SU-DHL-6 (cell line): Measurements from ENCODE around the gene RSF1.
"Not testable (repeated sequence)": the region's sequence is repeated elsewhere in the genome, so short reads cannot be mapped to it uniquely, and the experiment has no call there.

ENCODE experiments used
- H2AFZ ChIP-seq: fragments of 200-600 bp; sonication (generic); 2 replicates; pipeline ENCODE4 v1.6.1; 2014; ENCODE audit warnings: low read depth, mild to moderate bottlenecking, moderate library complexity, mixed read lengths, antibody characterized with exemption, low read length; ENCODE audit not compliant: severe bottlenecking
- H3F3A ChIP-seq: fragments of 200-600 bp; shearing (Covaris generic); 2 replicates; pipeline ENCODE4 v1.6.0; 2016; ENCODE audit warnings: antibody characterized with exemption, mild to moderate bottlenecking; ENCODE audit not compliant: insufficient read depth
- H3K27ac ChIP-seq: fragments of 200-600 bp; sonication (generic); 2 replicates; pipeline ENCODE4 v1.5.1; 2016; ENCODE audit warnings: low read depth, mild to moderate bottlenecking, low read length, moderate library complexity, mixed read lengths
- H3K27me3 ChIP-seq: fragments of 200-600 bp; sonication (generic), shearing (Covaris generic); 2 replicates; pipeline ENCODE4 v1.6.0; 2014; ENCODE audit warnings: mild to moderate bottlenecking, low read length
- H3K36me3 ChIP-seq: fragments of 200-600 bp; sonication (generic); 2 replicates; pipeline ENCODE4 v1.6.1; 2014; ENCODE audit warnings: mild to moderate bottlenecking, low read length, mixed read lengths
- H3K4me2 ChIP-seq: fragments of 300-600, 200-600 bp; shearing (Covaris generic), sonication (generic); 2 replicates; pipeline ENCODE4 v1.6.0; 2014; ENCODE audit warnings: low read length, low read depth, mild to moderate bottlenecking; ENCODE audit not compliant: poor library complexity, severe bottlenecking
- H3K4me3 ChIP-seq: fragments of 200-600 bp; sonication (generic); 2 replicates; pipeline ENCODE4 v1.5.1; 2014; ENCODE audit warnings: antibody characterized with exemption, low read length, mild to moderate bottlenecking, mixed read lengths; ENCODE audit not compliant: insufficient read depth, poor library complexity, severe bottlenecking
- H3K79me2 ChIP-seq: fragments of 200-600 bp; sonication (generic); 2 replicates; pipeline ENCODE4 v1.6.1; 2014; ENCODE audit warnings: mild to moderate bottlenecking, low read length, moderate library complexity; ENCODE audit not compliant: insufficient read depth
- H3K9ac ChIP-seq: fragments of 200-600 bp; sonication (generic); 2 replicates; pipeline ENCODE4 v1.7.0; 2014; ENCODE audit warnings: mild to moderate bottlenecking, low read length
- H3K9me2 ChIP-seq: fragments of 200-600 bp; sonication (generic); replicated peaks from 2 replicates; pipeline ENCODE4 v1.6.1; 2014; ENCODE audit warnings: low read length; ENCODE audit not compliant: insufficient read depth
- H3K9me3 ChIP-seq: fragments of 200-600 bp; sonication (generic); 2 replicates; pipeline ENCODE4 v1.6.1; 2014; ENCODE audit warnings: low read length, mixed read lengths; ENCODE audit not compliant: insufficient read depth
- H4K20me1 ChIP-seq: fragments of 200-600 bp; sonication (generic); 2 replicates; pipeline ENCODE4 v1.6.1; 2014; ENCODE audit warnings: low read depth, mild to moderate bottlenecking, antibody characterized with exemption, low read length, moderate library complexity, mixed read lengths
- CTCF ChIP-seq: fragments of 200-600 bp; sonication (generic); IDR thresholded peaks from one replicate; pipeline ENCODE4 v1.5.1; 2017; ENCODE audit warnings: antibody characterized with exemption, mild to moderate bottlenecking, low read length, moderate library complexity; ENCODE audit not compliant: insufficient read depth, poor library complexity, severe bottlenecking
- EZH2phosphoT487 ChIP-seq: fragments of 200-600 bp; sonication (generic), shearing (Covaris generic); conservative IDR thresholded peaks from 2 replicates; pipeline ENCODE4 v1.6.1; 2018; ENCODE audit warnings: mild to moderate bottlenecking, antibody characterized with exemption, low read length, moderate library complexity, mixed read lengths

The RSF1 gene

DNA sequence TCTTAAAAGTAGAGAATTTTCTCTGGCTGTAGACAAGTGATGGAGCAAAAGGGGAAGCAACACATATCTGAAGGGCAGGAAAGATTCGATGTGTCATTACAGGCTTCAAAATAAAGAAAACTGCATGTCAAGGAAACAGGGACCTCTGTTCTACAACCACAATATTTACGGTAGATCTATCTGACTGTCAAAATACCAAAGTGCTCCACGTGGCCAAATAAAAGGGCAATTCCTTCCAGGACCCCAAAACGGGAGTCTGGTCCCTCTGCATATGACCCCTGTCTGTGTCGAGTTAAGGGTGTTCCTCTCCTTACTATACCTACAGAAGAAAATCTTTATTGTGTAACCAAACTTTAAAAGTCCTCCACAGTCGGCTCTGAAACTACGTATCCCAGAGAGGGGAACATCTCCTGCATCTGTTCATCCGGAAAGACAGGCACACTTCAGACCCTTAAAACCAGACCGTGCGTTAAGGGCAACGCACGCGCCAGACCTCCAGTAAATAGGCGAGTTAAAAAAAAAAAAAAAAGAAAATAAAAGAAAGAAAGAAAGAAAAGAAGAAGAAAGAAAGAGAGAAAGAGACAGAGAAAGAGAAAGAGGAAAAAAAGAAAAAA, 183.7 kb downstream of the RSF1 start:
- peak overlapping the region; percentile 70 for H3K4me3 ChIP-seq
- H3K27ac ChIP-seq: peak overlapping the region; percentile 43; the same call in 1 of the 2 replicates
- no peaks in the 10 kb centered on the region for H3K9me3 ChIP-seq
- TF ChIP-seq EZH2phosphoT487: no peak
- TF ChIP-seq CTCF: no peak
- no peaks in the 10 kb centered on the region for H3K9me2 ChIP-seq
- H3K79me2 ChIP-seq: peaks cover 59% of the 10 kb centered on the region
- no peaks in the 10 kb centered on the region for H3K27me3 ChIP-seq
- H4K20me1 ChIP-seq: no peaks in the 10 kb centered on the region
- H3K9ac ChIP-seq: peak overlapping the region; percentile 74
- H3K36me3 ChIP-seq: no peaks in the 10 kb centered on the region
- H3F3A ChIP-seq: no peaks in the 10 kb centered on the region; the same call in 1 of the 2 replicates
- peak overlapping the region; percentile 73 for H3K4me2 ChIP-seq
- no peak overlapping the region for H2AFZ ChIP-seq

DNA sequence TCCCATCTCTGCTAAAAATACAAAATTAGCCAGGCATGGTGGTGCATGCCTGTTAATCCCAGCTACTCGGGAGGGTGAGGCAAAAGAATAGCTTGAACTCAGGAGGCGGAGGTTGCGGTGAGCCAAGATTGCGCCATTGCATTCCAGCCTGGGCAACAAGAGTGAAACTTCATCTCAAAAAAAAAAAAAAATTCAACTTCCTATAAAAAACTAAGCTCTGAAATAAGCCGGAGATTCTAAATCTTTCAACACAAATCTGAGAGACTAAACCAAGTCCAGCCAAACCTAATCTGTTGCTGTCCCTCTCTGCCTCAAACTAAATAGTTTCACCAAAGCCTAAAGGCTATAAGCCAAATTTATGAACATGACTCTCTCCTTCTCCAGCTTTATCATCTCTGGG, 186.6 kb downstream of the RSF1 start:
- H3K36me3 ChIP-seq, H3K9me2 ChIP-seq, H3K27ac ChIP-seq, H3K4me3 ChIP-seq, H3K9ac ChIP-seq, H3F3A ChIP-seq, H3K4me2 ChIP-seq, H3K9me3 ChIP-seq, H3K27me3 ChIP-seq, H4K20me1 ChIP-seq, H2AFZ ChIP-seq: not testable (repeated sequence)
- H3K79me2 ChIP-seq: peaks cover 82% of the 10 kb centered on the region

DNA sequence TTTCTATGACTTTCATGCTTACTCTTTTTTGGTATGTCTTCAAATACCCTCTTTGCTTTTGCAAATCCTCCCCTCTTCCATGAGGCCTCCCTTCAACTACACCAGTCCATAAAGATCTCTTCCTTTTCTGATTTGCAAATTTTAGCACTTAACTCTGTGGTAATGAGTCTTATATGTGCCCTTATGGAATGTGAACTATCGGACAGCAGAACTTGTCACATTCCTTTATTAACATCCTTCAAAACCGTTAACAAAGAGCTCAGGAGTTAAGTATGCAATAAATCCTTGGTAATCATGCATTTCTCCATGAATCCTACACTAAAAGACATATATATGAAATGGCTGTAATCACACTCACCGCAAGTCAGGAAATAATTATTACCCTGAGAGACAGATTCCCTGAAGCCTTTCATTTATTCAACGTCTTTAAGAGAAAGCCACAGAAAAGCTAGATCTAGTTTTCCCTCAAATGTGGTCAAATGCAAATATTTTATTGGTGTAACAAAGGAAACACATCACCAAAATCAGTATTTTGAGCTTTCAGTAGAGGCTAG, 190.3 kb downstream of the RSF1 start:
- TF ChIP-seq EZH2phosphoT487: no peak
- TF ChIP-seq CTCF: no peak
- Histone ChIP-seq H3K4me2 (no peak overlapping the region), H3F3A (no peaks in the 10 kb centered on the region; the same call in 1 of the 2 replicates), H3K79me2 (peaks cover 62% of the 10 kb centered on the region), H3K9me2 (no peaks in the 10 kb centered on the region), H3K36me3 (peaks cover 5% of the 10 kb centered on the region; the same call in 1 of the 2 replicates), H3K9ac (no peak overlapping the region), H3K27me3 (no peaks in the 10 kb centered on the region), H4K20me1 (no peaks in the 10 kb centered on the region), H3K9me3 (no peaks in the 10 kb centered on the region), H3K4me3 (no peak overlapping the region), H2AFZ (no peak overlapping the region), H3K27ac (no peak overlapping the region)

DNA sequence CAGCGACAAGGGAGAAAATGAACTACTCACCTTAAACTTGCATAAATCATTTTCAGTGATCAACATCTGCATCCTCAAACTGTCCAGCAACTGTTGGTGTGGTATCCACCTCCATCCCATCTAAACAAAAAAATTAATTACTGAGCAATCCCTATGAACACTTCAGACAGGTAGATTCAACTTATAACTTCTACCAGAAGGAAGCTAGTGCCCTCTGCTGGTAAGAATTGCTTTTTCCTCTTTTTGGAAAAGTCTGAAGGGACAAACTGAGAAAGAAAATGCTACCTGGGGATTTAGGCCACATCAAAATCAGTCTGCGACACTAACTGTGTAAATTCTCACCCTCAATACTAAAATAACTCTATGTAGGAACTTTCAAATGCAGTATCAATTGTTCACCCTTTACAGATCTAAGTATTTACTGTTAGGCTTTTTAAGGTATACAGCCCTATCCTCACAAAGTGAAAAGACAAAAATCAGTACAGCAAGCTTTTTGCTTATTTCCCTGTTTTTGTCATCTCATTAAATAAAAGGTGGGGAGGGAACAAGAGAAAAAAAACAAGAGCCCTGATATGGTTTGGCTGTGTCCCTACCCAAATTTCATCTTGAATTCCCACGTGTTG, 200.8 kb downstream of the RSF1 start:
- no peak overlapping the region for H2AFZ ChIP-seq
- no peaks in the 10 kb centered on the region for H3K27me3 ChIP-seq

More for the DNA sequence above, 200.8 kb downstream of the RSF1 start:
- Histone ChIP-seq H4K20me1 (no peaks in the 10 kb centered on the region), H3K9me3 (no peaks in the 10 kb centered on the region), H3K4me3 (no peak overlapping the region), H3K9me2 (no peaks in the 10 kb centered on the region), H3K27ac (no peak overlapping the region), H3K9ac (no peak overlapping the region), H3K36me3 (peaks cover 24% of the 10 kb centered on the region; the same call in 1 of the 2 replicates), H3F3A (no peaks in the 10 kb centered on the region), H3K79me2 (no peaks in the 10 kb centered on the region), H3K4me2 (no peak overlapping the region)
- TF ChIP-seq EZH2phosphoT487 (no peak), CTCF (peak; percentile 73)
